ENCODE data around the gene PSME3IP1.

PSME3IP1 gene

DNA sequence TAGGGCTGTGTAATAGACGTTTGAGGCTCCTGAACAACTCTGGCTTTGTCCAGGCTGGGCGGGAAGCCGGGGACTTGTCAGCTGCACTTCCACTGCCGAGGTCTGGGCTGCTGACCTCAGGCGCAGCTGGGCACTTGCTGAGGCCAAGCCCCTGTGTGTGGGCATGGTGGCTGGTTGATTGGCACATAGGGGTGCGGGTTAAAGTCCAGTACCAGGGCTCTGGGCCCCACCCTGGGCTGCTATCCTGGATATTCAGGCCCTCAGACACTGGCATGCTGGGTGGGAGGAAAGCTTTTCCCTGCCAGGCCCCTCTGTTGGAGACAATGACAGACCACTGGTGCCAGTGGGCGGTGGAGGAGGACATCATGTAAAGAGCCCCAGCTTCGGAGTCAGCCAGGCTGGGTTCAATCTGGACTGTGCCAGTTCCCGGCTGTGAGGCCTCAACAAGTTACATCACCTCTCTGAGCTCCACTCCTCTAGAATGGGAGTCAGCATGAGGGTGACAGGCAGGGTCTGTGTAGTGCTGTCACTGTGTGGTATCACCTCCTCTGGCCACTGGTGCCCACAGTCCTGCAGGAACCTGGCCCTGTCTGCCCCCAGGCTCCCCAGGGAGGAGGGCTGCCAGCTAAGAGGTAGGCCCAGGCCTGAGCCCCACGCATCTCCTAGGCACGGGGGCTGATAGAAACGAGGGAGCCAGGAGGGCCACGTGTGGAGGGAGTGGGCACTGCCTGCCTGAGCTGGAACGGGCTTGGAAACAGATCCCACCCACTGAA is 42.5 kb downstream of the PSME3IP1 start:
- peak; percentile 91 for DNase-seq

DNA sequence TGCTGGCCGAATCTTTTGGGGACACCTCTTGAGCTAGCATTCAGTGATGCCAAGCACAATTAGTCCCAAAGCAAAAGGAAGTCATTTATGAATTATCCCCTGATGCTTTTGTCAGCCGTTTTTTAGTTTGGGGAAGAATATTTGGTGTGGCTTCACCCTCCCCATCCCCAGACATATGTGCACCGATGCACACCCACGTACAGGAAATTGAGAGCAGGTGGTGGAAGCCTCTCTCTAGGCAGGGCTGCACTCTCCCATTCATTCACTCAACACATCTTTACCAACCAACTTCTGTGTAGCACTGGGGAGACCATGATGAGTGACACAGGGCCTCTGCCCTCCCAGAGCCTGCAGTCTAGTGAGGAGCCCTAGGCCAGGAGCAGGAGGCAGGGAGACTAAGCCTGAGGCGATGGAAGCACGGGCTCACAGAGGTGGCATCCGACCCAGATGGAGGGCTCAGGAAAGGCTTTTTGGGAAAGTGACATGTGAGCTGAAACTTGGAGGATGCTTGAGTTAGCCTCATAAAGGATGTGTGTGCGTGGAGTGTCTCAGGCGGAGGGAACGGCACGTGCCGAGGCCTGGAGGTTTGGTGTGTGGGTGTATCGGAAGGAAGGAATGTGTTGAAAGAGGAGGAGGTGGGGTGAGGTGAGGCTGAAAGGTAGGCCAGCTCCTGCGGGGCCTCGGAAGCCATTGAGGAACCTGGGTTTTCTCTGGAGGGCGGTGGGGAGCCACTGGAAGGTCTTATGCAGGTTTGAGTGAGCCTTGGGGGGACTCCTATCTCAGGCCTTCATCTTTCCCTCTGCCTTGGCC is 43.8 kb downstream of the PSME3IP1 start:
- no peak for DNase-seq

DNA sequence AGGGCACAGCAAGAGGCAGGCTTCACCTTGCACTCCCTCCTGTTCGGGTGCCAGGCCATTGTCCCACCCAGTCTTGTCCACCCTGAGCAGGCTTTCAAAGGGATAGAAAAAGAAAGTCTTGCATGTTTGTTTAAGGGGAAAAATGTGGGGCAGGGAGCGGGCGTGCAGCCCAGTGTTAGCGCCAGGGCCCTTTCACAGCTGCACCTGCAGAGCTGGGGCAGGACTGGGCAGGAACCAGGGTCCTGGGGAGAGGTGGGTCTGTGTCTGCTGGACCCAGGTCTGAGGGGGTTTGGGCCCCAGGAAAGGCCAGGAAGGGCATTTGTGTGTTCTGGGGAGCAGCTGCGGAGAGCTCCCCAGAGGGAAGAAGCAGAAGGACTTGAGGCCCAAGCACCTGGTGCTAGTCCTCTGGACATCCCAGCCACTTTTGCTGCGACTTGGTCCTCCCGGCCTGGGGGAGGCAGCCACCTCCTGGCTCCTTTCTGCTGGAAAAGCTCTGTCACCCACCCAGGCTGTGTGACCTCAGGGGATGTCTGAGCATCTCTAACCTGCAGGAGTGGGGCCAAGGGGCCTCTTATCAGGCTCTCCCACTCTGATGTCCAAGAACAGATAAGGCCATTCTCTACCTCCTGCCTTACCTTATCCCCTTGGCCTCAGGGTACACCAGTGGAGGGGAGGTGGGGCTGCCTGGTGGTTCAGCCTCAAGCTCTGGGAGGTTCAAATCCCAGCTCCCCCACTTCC is 44.7 kb downstream of the PSME3IP1 start:
- DNase-seq = no peak

DNA sequence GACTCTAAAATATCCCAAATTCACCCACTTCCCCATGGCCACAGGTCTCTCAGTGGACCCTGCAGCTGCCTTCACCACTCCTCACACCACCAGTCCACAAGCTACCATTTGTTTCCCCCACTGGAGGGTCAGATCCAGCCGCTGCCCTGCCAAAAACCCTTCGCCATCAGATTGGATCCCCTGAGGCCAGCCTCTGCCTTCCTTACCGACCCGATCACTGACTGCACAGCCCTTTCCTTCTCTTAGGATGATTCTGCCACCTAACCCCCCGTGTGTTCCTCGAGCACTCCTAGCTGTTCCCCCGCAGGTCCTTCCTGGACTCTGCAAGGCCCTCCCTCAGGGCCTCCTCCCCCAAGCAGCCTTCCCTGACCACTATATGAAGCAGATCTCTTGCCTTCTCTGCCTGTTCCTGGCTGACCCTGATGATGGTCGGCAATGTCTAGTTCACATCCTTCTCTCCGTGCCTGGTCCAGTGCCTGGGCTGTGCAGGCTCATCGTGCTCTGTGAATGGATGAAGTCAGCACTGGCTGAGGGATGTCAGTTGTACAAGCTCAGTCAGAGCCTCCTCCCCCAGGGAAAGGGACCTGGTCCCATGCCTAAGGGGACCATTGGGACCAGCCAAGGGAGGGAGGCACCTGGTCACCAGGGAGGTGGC is 47.4 kb downstream of the PSME3IP1 start:
- no peak for DNase-seq

DNA sequence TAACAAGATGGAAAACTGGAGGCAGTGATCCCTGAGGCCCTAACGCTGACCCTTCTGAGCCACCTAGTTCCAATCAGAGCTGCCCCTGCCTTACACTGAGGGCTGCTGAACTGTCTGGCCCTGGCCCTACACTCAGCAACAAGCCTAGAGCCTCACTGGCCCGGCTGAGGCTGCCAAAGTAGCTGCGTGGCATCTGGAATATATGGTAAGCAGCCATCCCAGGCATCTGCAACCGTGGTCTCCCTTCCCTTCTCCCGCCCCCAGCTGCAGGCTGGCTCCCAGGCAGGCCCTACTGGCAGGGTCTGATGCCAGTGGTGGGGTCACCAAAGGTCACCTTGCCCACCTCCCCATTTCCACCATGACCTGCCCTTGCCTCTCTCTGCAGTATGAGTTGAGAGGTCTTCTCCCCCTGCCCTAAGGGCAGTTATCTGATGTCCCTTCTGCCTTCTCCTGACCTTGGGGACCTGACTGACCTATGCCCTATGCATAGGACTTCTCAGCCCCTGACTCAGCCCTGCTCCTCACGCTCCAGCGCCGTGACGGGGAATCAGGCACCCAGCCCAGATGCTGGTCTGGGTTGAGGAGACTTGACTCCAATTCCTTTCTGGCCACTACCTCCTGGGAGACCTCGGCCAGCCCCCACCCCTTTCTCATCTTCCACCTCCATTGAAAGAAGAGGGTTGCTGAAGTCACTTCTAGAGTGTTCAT is 48.1 kb downstream of the PSME3IP1 start:
- no peak for DNase-seq

GRCh38 chr16:57137043-57137442 is 48.8 kb downstream of the PSME3IP1 start:
- DNase-seq = no peak

DNA sequence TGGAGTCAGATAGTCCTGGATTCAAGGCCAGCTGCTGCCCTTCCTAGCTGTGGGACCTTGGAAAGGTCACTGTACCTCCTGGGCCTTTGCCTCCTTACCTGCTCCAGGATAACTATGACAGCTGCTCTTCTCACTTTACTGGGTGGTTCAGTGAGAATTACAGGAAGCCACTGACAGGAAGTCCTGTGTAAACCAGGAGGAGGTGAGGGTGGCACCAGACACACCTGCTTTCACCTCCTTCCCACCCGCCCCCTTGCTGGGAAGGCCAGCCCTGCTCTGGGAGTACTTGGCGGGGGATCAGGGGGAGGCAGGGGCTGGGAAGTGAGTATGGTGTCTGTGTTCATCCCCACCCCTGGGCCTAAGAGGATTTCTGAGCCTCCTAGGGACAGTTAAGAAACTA is 50.9 kb downstream of the PSME3IP1 start:
- no peak for DNase-seq

- DNase-seq = no peak
These were observed 52.0 kb downstream of the PSME3IP1 start for GRCh38 chr16:57133886-57134285.

DNA sequence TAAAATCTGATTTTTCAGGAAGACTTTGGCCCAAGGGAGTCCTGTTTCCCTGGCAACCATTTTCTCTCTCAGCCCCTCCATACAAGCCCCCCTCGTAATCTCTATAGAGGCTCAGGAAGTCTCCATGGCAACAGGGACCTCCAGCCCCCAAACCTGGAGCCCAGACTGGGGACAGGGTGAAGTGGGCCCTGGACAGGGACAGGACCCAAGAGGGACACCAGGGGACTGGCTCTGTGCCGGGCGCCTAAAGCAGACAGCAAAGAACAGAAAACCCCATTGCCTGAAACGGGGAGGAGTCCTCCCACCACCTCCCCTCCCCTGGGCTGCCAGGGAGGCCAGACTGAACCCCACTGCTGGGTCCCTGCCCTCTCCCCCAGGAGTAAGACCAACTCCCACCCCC is 52.8 kb downstream of the PSME3IP1 start:
- no peak for DNase-seq

DNA sequence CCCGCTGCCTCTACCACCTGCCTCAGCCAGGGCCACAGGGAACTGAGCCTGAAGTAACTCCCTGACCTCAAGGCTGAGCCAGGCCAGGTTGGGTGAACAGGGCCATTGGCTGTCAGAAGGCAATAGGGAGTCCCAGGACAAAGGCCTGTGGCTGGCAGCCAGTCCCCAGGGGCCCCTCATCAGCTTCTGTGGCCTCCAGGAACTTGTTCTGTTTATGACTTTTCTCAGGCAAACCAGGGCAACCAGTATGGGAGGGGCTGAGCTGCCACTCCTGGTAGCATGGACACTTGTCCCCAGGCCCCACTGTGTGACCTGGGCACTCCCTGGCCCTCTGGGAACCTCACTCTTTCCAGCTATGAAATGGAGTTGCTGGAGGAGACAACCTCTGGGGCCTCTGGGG is 53.4 kb downstream of the PSME3IP1 start:
- DNase-seq = no peak

- peak; percentile 90 for DNase-seq
These were observed 54.4 kb downstream of the PSME3IP1 start for GRCh38 chr16:57131351-57131970.

DNA sequence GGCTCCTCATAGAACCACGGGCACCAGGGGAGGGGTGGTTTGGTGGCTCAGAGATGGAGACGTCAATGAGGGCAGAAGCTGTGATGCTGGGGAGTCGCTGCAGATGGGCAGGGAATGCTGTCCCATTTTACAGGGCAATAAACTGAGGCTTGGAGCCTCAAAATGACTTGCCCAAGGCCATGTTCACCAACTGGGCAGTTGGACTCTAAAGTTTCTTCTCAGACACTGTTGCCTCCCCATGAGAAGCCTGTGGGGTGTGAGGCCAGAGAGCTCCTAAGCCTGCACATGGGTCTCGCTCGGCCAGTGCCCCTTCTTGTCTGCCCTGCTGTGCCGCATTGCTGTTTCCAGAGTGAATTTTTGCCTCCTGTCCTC is 54.9 kb downstream of the PSME3IP1 start:
- DNase-seq = no peak

DNA sequence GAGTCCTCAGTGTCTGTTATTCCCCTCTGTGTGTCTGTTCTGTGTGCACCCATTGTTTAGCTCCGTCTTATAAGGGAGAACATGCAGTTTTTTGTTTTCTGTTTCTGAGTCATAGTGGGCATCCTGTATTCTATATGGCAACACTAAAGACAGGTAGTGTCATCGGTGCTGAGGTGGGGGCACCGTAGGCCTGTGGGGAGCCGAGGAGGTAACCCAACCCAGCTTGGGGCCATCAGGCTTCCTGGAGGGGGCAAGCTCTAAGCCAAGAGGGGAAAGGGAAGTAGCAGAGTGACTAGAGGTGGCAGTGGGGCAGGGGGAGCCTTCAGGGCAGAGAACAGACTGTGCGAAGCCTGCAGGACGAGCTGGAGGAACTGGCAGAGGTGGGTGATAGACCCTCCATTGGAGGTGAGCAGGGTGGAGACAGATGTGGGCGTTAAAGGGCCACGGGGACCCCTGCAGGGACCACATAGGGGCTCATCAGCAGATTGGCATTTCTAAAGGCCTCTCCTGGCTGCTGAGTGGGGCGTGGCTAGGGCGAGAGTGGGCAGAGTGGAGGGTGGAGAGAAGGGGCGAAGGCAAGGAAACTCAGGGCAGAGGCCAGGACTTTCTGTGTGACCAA is 57.0 kb downstream of the PSME3IP1 start:
- no peak for DNase-seq

GRCh38 chr16:57127836-57128235 is 58.0 kb downstream of the PSME3IP1 start:
- DNase-seq = no peak

- DNase-seq = no peak
These were observed 58.6 kb downstream of the PSME3IP1 start for GRCh38 chr16:57127037-57127763.

DNA sequence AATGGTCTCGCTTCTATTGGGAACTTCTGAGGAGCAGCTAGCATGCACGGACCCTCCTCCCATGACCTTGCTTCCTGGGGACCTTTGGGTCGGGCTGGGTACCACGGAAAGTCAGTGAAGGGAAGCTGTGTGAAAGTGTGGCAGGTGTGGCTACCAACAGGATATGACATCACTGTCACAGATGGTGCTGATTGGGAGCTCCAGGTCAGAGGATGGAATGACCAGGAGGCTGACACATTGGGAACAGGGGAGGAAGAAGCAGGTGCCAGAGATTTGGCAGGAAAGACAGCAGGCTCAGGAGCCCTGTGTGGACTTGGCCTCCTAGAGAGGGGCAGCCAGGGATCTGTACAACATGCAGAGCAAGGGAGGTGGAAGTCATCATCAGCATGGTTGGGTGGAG is 59.4 kb downstream of the PSME3IP1 start:
- DNase-seq = no peak

DNA sequence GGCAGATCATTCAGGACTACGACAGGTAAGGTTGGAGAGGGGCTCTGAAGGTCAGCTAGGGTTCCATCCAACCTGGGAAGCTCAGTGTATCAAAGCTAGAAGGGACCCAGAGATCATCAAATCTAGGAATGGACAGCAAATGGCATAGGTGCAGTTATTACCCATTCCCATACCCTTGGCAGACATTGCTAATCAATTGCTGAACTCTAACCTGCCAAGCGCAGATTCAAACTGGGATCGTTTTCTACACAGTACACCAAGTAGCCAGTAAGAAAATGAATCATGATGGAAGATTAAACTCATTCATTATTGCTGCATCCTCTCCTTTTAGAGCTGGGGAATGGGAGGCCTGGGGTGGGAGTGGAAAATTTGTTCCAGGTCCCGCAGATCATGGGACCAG is 59.9 kb downstream of the PSME3IP1 start:
- no peak for DNase-seq

DNA sequence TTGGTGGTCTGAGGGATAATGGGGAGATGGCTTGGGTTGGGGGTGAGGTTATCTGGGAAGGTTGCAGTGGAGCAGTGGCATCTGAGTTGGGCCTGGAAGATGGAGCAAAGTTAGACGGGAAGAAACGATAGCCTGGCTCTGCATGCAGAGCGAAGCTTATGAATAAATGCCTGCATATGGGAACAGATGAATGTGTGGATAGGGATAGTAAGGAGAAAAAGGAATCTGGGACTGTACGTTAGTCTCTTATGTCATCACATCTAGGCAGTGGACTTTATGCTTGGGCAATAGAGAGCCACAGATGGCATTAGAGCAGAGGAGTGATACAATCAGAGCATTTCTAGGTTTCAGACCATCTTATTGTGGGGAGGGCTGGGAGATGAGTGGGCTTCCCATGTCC is 60.5 kb downstream of the PSME3IP1 start:
- DNase-seq = no peak

- DNase-seq = no peak
These were observed 61.7 kb downstream of the PSME3IP1 start for GRCh38 chr16:57123974-57124674.
